Loucy (cell line): ENCODE measurements around the gene JAM3.
A peak's percentile ranks its signal among the peaks of the same experiment; 100 is the strongest.

Experiments
- H2AFZ ChIP-seq: fragments of 200-600 bp; sonication (generic); 2 replicates; pipeline ENCODE4 v1.6.0; 2016; ENCODE audit warnings: antibody characterized with exemption, mild to moderate bottlenecking, low read length, moderate library complexity
- H3F3A ChIP-seq: fragments of 200-600 bp; 2 replicates; pipeline ENCODE4 v1.6.0; 2016; ENCODE audit warnings: antibody characterized with exemption, low read depth, mild to moderate bottlenecking
- H3K27me3 ChIP-seq: fragments of 200-600 bp; sonication (generic); 2 replicates; pipeline ENCODE4 v1.6.1; 2014; ENCODE audit warnings: low read length, mild to moderate bottlenecking; ENCODE audit not compliant: insufficient read depth, poor library complexity, severe bottlenecking
- H3K36me3 ChIP-seq: fragments of 200-600 bp; sonication (generic); 2 replicates; pipeline ENCODE4 v1.6.1; 2016; ENCODE audit warnings: low read length; ENCODE audit not compliant: insufficient read depth
- H3K4me1 ChIP-seq: fragments of 200-600 bp; sonication (generic); 2 replicates; pipeline ENCODE4 v1.5.1; 2014; ENCODE audit warnings: low read length, mild to moderate bottlenecking; ENCODE audit not compliant: insufficient read depth, poor library complexity, severe bottlenecking
- H3K4me2 ChIP-seq: fragments of 200-600 bp; sonication (generic); 2 replicates; pipeline ENCODE4 v1.6.0; 2014; ENCODE audit warnings: antibody characterized with exemption, low read length, low read depth, mild to moderate bottlenecking; ENCODE audit not compliant: poor library complexity, severe bottlenecking
- H3K4me3 ChIP-seq: fragments of 200-600 bp; sonication (generic); 2 replicates; pipeline ENCODE4 v1.5.1; 2014; ENCODE audit warnings: low read length, mild to moderate bottlenecking, mixed read lengths; ENCODE audit not compliant: poor library complexity, severe bottlenecking
- H3K79me2 ChIP-seq: fragments of 200-600 bp; sonication (generic); 2 replicates; pipeline ENCODE4 v1.6.1; 2014; ENCODE audit warnings: low read length; ENCODE audit not compliant: insufficient read depth
- H3K9ac ChIP-seq: fragments of 200-600 bp; sonication (generic); 2 replicates; pipeline ENCODE4 v1.6.0; 2014; ENCODE audit warnings: mild to moderate bottlenecking, low read depth, low read length, moderate library complexity; ENCODE audit not compliant: poor library complexity, severe bottlenecking
- H3K9me2 ChIP-seq: fragments of 200-600 bp; sonication (generic); replicated peaks from 2 replicates; pipeline ENCODE4 v1.6.1; 2016; ENCODE audit warnings: low read depth, low read length, mixed read lengths
- H3K9me3 ChIP-seq: fragments of 200-600 bp; sonication (generic); 2 replicates; pipeline ENCODE4 v1.6.1; 2014; ENCODE audit warnings: mild to moderate bottlenecking, antibody characterized with exemption, low read length, low read depth; ENCODE audit not compliant: insufficient read depth
- H4K20me1 ChIP-seq: fragments of 200-600 bp; sonication (generic); 2 replicates; pipeline ENCODE4 v1.6.0; 2014; ENCODE audit warnings: antibody characterized with exemption, low read length, mild to moderate bottlenecking; ENCODE audit not compliant: insufficient read depth, poor library complexity, severe bottlenecking
- EZH2phosphoT487 ChIP-seq: fragments of 200-600 bp; IDR thresholded peaks from 2 replicates; pipeline ENCODE4 v1.6.1; 2018; ENCODE audit warnings: antibody characterized with exemption, mild to moderate bottlenecking, moderate library complexity, borderline replicate concordance
- TF ChIP-seq, protein P1 (sequence below): fragments of 200-600 bp; sonication (generic); conservative IDR thresholded peaks from 2 replicates; pipeline ENCODE4 v1.5.1; 2014; ENCODE audit warnings: mild to moderate bottlenecking, antibody characterized with exemption, low read length

Gene JAM3

DNA sequence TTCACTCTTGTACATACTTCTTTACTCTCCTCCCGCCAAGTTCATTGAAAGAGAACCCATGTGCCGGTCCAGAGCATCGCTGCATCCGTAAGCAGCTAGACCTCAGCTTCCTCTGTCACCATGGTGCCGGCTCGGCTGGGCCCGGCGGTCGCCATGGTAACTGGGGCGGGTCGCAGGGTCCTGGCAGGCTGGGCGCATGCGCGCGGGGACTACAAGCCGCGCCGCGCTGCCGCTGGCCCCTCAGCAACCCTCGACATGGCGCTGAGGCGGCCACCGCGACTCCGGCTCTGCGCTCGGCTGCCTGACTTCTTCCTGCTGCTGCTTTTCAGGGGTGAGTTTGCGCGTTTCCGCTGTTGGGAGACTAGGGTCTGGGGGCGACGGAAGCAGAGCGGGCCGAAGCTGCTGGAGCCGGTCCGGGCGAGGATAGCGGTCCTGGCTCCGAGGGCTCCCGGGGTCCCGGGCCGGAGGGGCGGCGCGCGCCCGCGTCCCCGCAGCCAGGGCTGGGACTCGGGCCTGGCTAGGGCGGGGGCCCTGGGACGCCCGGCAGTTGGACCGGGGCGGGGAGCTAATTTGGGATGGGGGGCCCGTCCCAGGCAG lies at the start of gene JAM3:
JAM3 (plus strand) TSS at position 244 of the 597 bp plus-strand sequence; CDS start at position 256, 12 bp downstream.
- Histone ChIP-seq H3K27me3 (no peaks in the 10 kb centered on the region), H2AFZ (peak within 1 kb of the TSS; percentile 100), H3K36me3 (no peaks in the 10 kb centered on the region), H3F3A (no peaks in the 10 kb centered on the region), H3K4me2 (peak within 1 kb of the TSS; percentile 74), H3K79me2 (no peaks in the 10 kb centered on the region), H3K9ac (peak within 1 kb of the TSS; percentile 63), H3K4me1 (peaks cover 13% of the 10 kb centered on the region), H3K9me3 (no peaks in the 10 kb centered on the region), H3K4me3 (peak within 1 kb of the TSS; percentile 92), H3K9me2 (no peaks in the 10 kb centered on the region), H4K20me1 (no peaks in the 10 kb centered on the region)
- TF ChIP-seq, protein P1, sequence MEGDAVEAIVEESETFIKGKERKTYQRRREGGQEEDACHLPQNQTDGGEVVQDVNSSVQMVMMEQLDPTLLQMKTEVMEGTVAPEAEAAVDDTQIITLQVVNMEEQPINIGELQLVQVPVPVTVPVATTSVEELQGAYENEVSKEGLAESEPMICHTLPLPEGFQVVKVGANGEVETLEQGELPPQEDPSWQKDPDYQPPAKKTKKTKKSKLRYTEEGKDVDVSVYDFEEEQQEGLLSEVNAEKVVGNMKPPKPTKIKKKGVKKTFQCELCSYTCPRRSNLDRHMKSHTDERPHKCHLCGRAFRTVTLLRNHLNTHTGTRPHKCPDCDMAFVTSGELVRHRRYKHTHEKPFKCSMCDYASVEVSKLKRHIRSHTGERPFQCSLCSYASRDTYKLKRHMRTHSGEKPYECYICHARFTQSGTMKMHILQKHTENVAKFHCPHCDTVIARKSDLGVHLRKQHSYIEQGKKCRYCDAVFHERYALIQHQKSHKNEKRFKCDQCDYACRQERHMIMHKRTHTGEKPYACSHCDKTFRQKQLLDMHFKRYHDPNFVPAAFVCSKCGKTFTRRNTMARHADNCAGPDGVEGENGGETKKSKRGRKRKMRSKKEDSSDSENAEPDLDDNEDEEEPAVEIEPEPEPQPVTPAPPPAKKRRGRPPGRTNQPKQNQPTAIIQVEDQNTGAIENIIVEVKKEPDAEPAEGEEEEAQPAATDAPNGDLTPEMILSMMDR: no peak
- TF ChIP-seq EZH2phosphoT487: no peak

DNA sequence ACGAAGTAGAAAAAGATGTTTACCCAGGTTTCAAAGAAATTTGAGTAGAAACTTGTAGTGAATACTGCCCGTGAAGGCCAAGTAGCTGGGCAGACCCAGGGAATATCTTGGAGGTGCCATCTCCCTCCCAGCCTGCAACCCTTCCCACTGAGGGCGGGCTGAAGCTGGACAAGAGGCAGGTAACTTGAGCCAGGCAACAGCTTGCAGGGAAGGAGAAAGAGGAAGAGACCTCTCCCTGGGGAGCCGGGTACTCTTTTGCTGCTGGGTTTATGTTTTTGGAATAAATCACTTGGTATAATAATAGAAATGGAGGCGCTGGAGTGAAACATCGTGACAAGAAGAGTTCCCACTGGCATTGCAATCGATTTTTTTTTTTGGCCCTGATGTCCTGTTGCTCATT lies 49.4 kb upstream of the JAM3 start:
- Histone ChIP-seq H3K4me3 (no peak overlapping the region), H3K27me3 (no peaks in the 10 kb centered on the region), H3F3A (no peaks in the 10 kb centered on the region), H3K79me2 (no peaks in the 10 kb centered on the region), H3K36me3 (no peaks in the 10 kb centered on the region), H3K9me2 (no peaks in the 10 kb centered on the region), H4K20me1 (no peaks in the 10 kb centered on the region), H3K4me1 (no peaks in the 10 kb centered on the region), H3K9me3 (no peaks in the 10 kb centered on the region), H3K9ac (no peak overlapping the region), H3K4me2 (no peak overlapping the region), H2AFZ (no peak overlapping the region)
- TF ChIP-seq, protein P1: no peak
- no peak for TF ChIP-seq EZH2phosphoT487

DNA sequence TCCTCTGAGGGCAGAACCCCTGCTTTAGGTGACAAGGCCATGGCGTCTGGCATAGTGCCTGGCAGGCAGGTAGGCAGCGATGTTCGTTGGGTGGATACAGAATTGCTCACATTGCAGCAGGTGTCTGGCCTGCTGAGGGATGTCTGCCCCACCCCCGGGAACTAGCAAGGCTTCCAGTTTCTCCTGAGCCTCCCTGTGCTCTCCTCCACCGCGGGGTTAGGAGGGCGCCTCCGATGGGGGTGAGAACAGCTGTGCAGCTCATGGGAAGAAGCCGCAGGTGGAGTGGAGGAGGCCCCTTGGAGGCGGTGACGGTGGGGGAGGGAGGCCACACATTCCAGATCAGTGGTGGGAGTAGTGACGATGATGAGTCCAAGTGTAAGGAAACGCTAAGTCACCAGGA lies 48.3 kb upstream of the JAM3 start:
- Histone ChIP-seq H3K9me2 (no peaks in the 10 kb centered on the region), H3K4me1 (no peaks in the 10 kb centered on the region), H3K9ac (no peak overlapping the region), H3K79me2 (no peaks in the 10 kb centered on the region), H3K4me3 (no peak overlapping the region), H3K27me3 (no peaks in the 10 kb centered on the region), H3K4me2 (no peak overlapping the region), H3K9me3 (no peaks in the 10 kb centered on the region), H2AFZ (no peak overlapping the region), H4K20me1 (no peaks in the 10 kb centered on the region), H3F3A (no peaks in the 10 kb centered on the region), H3K36me3 (no peaks in the 10 kb centered on the region)
- TF ChIP-seq, protein P1: no peak
- TF ChIP-seq EZH2phosphoT487: no peak
